CD4-positive, alpha-beta T cell treated with Interleukin-1 beta for 1 hour (primary cell): Measurements from ENCODE around the gene GUK1.
A peak's percentile ranks its signal among the peaks of the same experiment; 100 is the strongest.
"Not testable (repeated sequence)": the region's sequence is repeated elsewhere in the genome, so short reads cannot be mapped to it uniquely, and the experiment has no call there.

ENCODE experiments used
- DNase-seq, 2 donors: peaks; one replicate each; pipeline ENCODE4 v3.0.0-alpha.2; 2020 to 2022

Gene GUK1

GRCh38 chr1:228104526-228105269, 35.4 kb upstream of the GUK1 start:
- DNase-seq = no peak

- DNase-seq = no peak
These were observed 34.6 kb upstream of the GUK1 start for GRCh38 chr1:228105270-228105995.

- DNase-seq = no peak
These were observed 33.9 kb upstream of the GUK1 start for GRCh38 chr1:228105996-228106799.

GRCh38 chr1:228106800-228107054, 33.4 kb upstream of the GUK1 start:
- no peak for DNase-seq

- DNase-seq = no peak
These were observed 32.4 kb upstream of the GUK1 start for GRCh38 chr1:228107636-228108035.

GRCh38 chr1:228108055-228108690, 31.9 kb upstream of the GUK1 start:
- no peak for DNase-seq

GRCh38 chr1:228108742-228109072, 31.4 kb upstream of the GUK1 start:
- no peak for DNase-seq

GRCh38 chr1:228109073-228109961, 30.8 kb upstream of the GUK1 start, which contains the start of gene MRPL55:
TSS of gene MRPL55 (minus strand) at chr1:228109299. CDS start at chr1:228108260, 1,039 bp downstream.
- DNase-seq = peak; percentile 97 to 98

GRCh38 chr1:228109962-228110488, 30.1 kb upstream of the GUK1 start:
- DNase-seq = no peak

GRCh38 chr1:228110556-228110955, 29.5 kb upstream of the GUK1 start:
- no peak for DNase-seq

GRCh38 chr1:228111315-228111714, 28.8 kb upstream of the GUK1 start:
- not testable (repeated sequence) for DNase-seq

GRCh38 chr1:228112167-228112566, 27.9 kb upstream of the GUK1 start:
- DNase-seq = no peak

GRCh38 chr1:228112617-228113016, 27.5 kb upstream of the GUK1 start:
- no peak for DNase-seq

GRCh38 chr1:228114827-228115226, 25.3 kb upstream of the GUK1 start:
- DNase-seq = no peak

GRCh38 chr1:228117335-228117734, 22.7 kb upstream of the GUK1 start:
- DNase-seq = no peak

GRCh38 chr1:228118040-228118439, 22.0 kb upstream of the GUK1 start:
- no peak for DNase-seq

GRCh38 chr1:228120351-228120750, 19.7 kb upstream of the GUK1 start:
- DNase-seq = no peak

GRCh38 chr1:228120857-228121489, 19.1 kb upstream of the GUK1 start:
- DNase-seq = no peak

- DNase-seq = no peak
These were observed 17.1 kb upstream of the GUK1 start for GRCh38 chr1:228122921-228123441.

GRCh38 chr1:228123505-228123904, 16.6 kb upstream of the GUK1 start:
- no peak for DNase-seq

GRCh38 chr1:228125185-228125584, 14.9 kb upstream of the GUK1 start:
- DNase-seq = no peak
